NCI-H345 treated with DMSO at 0.1 percent for 48 hours (cell line): Measurements from ENCODE around the gene CPNE2.

ENCODE experiments used
- DNase-seq: peaks from one replicate; lab custom pipeline; 2025; ENCODE audit not compliant: unreplicated experiment; lab: John Stamatoyannopoulos, UW

CPNE2 gene

GRCh38 chr16:57190136-57190535 is 97.8 kb downstream of the CPNE2 start:
- no peak for DNase-seq

GRCh38 chr16:57191056-57191571 is 98.7 kb downstream of the CPNE2 start:
- no peak for DNase-seq

GRCh38 chr16:57192146-57192545 is 99.8 kb downstream of the CPNE2 start:
- no peak for DNase-seq

- no peak for DNase-seq
These were observed 100.5 kb downstream of the CPNE2 start for GRCh38 chr16:57192720-57193486.

GRCh38 chr16:57194512-57194911 is 102.1 kb downstream of the CPNE2 start:
- DNase-seq, result no peak

- no peak for DNase-seq
These were observed 103.9 kb downstream of the CPNE2 start for GRCh38 chr16:57196286-57196685.

GRCh38 chr16:57196753-57197152 is 104.4 kb downstream of the CPNE2 start:
- DNase-seq, result no peak
